Measurements from ENCODE around the gene LLGL2. TPM values are rescaled to one million over a fixed set of nuclear protein-coding genes. Genes with fewer than 3 reads are reported as not detected.

LLGL2 gene
- total RNA-seq, 1 donor from 2014 or later: 3.6 TPM

- no peak for DNase-seq
- intact Hi-C loops (cut with DNase I): no loop called here
- no peak for ATAC-seq (ENCODE audit: poor library complexity)
Observed at GRCh38 chr17:75490953-75491649, 34.4 kb upstream of the LLGL2 start.

- ATAC-seq (ENCODE audit: poor library complexity) (no peak), DNase-seq (no peak)
- intact Hi-C loops (cut with DNase I): no loop called here
Observed at GRCh38 chr17:75491680-75492079, 33.8 kb upstream of the LLGL2 start.

DNA sequence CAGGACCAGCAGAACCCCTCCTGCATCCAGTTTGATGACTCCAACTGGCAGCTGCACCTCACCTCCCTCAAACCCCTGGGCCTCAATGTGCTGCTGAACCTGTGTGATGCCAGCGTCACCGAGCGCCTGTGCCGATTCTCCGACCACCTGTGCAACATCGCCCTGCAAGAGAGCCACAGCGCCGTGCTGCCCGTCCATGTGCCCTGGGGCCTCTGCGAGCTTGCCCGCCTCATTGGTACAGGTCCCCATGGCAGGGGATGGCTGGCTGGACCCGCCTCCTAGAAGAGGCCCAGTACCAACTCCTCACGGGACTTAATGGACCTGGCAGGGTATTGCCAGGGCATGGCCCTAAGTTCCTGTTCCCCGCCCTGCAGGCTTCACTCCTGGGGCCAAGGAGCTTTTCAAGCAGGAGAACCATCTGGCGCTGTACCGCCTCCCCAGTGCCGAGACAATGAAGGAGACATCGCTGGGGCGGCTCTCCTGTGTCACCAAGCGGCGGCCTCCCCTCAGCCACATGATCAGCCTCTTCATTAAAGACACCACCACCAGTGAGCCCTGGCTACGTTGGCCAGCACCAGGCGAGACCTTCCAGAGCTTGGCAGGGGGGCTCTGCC is 32.8 kb upstream of the LLGL2 start:
- DNase-seq: no peak
- ATAC-seq (ENCODE audit: poor library complexity): no peak
- intact Hi-C loops (cut with DNase I): no loop called here

DNA sequence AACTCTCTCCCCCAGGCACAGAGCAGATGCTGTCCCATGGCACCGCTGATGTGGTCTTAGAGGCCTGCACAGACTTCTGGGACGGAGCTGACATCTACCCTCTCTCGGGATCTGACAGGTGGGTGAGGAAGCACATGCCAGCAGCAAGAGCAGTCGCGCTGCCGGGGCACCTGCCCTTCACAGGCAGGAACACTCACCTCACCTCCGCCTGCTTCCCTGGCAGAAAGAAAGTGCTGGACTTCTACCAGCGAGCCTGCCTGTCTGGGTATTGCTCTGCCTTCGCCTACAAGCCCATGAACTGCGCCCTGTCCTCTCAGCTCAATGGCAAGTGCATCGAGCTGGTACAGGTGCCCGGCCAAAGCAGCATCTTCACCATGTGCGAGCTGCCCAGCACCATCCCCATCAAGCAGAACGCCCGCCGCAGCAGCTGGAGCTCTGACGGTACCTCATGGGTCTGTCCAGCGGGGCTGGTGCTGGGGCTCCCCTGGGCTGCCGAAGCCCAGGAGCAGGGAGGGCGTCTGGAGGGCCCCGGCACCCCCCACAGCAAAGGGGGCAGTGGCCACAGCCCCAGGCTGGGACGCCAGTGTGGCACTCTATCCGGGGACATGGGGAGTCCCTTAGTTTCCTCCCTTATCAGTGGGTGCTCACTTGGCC is 31.9 kb upstream of the LLGL2 start:
- ATAC-seq (ENCODE audit: poor library complexity) (no peak), DNase-seq (no peak)
- intact Hi-C loops (cut with DNase I): no loop called here

GRCh38 chr17:75494326-75494877 is 31.1 kb upstream of the LLGL2 start:
- no peak for DNase-seq
- ATAC-seq (ENCODE audit: poor library complexity): no peak
- intact Hi-C loops (cut with DNase I): no loop called here

DNA sequence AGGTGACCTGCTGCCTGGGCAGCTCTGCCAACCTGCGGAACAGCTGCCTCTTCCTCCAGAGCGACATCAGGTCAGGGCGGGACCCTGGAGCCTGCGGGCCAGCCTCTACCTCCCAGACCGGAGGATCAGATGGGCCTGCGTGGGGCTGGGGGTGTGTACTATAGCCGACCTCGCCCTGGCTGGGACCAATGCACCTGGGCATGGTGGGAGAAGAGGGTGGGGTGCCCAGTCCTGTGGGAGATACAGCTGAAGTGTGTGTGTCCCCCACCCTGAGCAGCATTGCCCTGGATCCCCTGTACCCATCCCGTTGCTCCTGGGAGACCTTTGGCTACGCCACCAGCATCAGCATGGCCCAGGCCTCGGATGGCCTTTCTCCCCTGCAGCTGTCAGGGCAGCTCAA is 29.5 kb upstream of the LLGL2 start:
- intact Hi-C loops (cut with DNase I): no loop called here
- no peak for ATAC-seq (ENCODE audit: poor library complexity)

GRCh38 chr17:75498039-75498725 is 27.3 kb upstream of the LLGL2 start:
- intact Hi-C loops (cut with DNase I): no loop called here
- ATAC-seq (ENCODE audit: poor library complexity): no peak
- no peak for DNase-seq

More for the DNA sequence above, 29.5 kb upstream of the LLGL2 start:
- DNase-seq: no peak

DNA sequence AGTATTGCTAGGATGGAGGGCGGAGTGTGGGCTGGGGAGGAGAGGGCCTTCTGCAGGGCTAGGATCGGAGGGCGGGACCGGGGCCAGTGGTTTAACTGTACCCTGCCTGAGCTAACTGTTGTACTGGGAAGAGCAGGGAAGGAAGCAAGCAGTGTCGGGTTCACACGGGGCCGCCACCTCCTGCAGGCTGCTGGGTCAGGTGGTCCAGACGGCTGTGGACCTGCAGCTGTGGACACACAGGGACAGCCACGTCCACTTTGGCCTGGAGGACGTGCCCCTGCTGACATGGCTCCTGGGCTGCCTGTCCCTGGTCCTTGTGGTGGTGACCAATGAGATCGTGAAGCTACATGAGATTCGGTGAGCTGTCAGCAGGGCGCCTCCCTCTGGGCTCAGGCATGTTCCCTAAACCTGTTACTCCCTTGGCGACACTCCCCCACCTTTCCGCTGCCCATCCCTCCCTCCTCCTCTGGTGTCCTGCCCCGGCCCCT is 26.7 kb upstream of the LLGL2 start:
- DNase-seq (no peak), ATAC-seq (ENCODE audit: poor library complexity) (no peak)
- intact Hi-C loops (cut with DNase I): no loop called here

DNA sequence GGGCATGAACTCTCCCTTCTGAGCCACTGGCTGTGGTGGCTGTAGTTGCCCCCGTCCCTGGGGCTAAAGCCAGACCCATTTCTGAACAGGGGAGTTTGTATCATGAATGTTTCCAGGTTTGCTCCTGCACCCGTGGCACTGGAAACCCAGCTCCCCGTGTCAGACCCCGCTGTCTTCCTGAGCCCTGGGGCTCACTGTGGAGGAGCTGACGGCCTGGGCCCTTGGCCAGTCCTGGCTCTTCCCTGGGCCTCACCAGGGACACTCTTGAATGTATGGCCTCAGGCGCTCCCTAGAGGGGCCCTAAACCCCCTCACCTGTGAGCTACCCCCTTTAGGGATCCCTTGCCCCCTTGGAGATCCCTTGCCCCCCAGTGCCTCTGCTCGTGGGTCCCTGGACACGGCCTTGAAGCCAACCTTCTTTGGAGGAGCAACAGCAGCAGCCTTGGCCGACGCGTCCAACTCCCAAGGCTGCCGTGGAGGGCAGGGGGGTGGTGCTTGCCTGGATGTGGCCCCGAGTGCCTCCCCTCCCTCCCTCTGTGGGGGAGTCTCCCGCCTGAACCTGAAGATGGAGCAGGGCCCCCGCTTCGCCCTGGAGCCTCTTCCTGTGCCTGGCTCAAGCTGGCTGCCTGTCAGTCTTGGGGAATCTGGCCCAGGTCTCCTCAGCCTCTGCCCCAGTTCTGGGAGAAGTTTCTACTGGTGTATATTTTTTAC is 26.0 kb upstream of the LLGL2 start:
- DNase-seq (no peak), ATAC-seq (ENCODE audit: poor library complexity) (no peak)
- intact Hi-C loops (cut with DNase I): no loop called here

GRCh38 chr17:75500419-75501216 is 24.9 kb upstream of the LLGL2 start:
- intact Hi-C loops (cut with DNase I): no loop called here
- DNase-seq (no peak), ATAC-seq (ENCODE audit: poor library complexity) (no peak)

DNA sequence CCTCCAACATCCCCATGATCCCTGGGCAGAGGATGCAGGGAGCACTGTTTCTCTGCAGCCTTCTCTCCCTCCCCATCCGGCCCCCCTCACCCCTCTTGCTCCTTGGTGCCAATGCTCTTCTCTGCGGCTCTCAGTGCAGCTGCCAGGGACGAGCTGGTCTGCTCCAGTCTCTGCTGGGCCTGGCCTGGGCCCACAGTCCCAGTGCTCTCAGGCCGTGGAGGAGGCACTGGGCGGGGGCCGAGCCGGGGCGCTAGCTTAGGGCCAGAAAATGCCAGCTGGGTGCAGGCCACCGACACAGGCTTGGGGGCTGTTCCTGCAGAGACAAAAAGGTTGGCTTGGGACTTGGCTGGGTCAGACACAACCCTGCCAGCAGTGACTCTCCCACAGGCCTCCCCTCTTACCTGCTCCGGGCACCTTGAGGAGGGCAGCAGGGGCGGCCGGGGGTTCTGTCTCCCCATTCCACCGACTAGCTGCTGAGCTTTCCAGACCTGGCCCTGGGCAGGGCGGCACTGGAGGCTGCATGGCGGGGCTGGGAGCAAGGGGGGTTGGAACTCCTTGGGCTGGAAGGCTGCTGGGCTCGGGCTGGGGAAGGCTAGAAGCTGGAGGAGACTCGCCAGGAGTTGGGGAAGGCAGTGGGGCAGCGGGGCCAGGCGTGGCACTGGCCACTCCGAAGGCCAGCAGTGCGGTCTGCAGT is 24.0 kb upstream of the LLGL2 start:
- DNase-seq: peak; percentile 63
- intact Hi-C loops (cut with DNase I): no loop called here
- peak; percentile 40 for ATAC-seq (ENCODE audit: poor library complexity)

DNA sequence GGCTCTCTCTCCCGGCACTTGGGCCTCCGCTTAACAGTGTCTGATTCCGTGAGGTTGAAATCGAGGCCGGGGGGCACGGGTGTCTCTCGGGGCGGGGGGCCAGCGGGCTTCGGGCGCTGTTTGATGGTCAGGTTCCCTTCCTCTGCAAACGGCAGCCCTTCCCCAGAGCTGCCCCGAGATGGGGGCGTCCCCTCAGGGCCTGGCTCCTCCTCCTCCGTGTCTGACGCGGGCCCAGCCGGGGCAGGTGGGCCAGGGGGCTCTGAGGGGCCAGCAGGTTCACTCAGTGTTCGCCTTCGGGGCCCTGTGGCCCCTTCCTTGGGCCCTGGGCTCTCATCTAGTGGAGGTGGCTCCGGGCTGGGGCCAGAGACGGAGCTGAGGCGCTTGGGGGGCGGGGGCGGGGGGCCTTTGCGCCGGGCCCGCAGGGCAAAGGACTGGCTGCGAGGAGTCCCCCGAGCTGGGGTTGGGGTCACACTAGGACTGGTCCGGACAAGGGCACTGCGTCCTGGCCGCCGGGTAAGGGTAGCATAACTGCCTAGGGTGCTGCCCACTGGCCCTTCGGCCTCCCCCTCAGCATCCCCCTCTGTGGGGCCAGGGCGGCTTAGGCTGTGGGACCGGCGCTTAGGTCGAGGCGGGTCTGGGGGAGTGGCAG is 23.3 kb upstream of the LLGL2 start:
- intact Hi-C loops (cut with DNase I): no loop called here
- ATAC-seq (ENCODE audit: poor library complexity) (no peak), DNase-seq (no peak)

GRCh38 chr17:75502721-75503329 is 22.7 kb upstream of the LLGL2 start:
- intact Hi-C loops (cut with DNase I): no loop called here
- ATAC-seq (ENCODE audit: poor library complexity): no peak
- no peak for DNase-seq

GRCh38 chr17:75503337-75503950 is 22.1 kb upstream of the LLGL2 start:
- DNase-seq (no peak), ATAC-seq (ENCODE audit: poor library complexity) (no peak)
- intact Hi-C loops (cut with DNase I): no loop called here

GRCh38 chr17:75503976-75504346 is 21.5 kb upstream of the LLGL2 start:
- DNase-seq (no peak), ATAC-seq (ENCODE audit: poor library complexity) (no peak)
- intact Hi-C loops (cut with DNase I): no loop called here

Data from Right ventricle myocardium superior (tissue), 1 donor.